Mesothelial cell of epicardium (in vitro differentiated cells): ENCODE data around the gene WNT4. TPM values are rescaled to one million over a fixed set of nuclear protein-coding genes. Genes with fewer than 3 reads are reported as not detected.

ENCODE experiments used
- DNase-seq, 2 experiments: peaks; one replicate each; pipeline ENCODE4 v3.0.0; 2021; ENCODE audit warnings: low spot score in 2 of 2; ENCODE audit not compliant: unreplicated experiment in 2 of 2
- H3K27ac Mint-ChIP-seq: 2 replicates; pipeline ENCODE4 v1.8.0; 2021; ENCODE audit warnings: mixed read lengths
- H3K27me3 Mint-ChIP-seq: 2 replicates; pipeline ENCODE4 v1.8.0; 2021; ENCODE audit warnings: low read depth, mixed read lengths
- H3K36me3 Mint-ChIP-seq: 2 replicates; pipeline ENCODE4 v1.8.0; 2021; ENCODE audit warnings: mixed read lengths
- H3K4me1 Mint-ChIP-seq: 2 replicates; pipeline ENCODE4 v1.8.0; 2021; ENCODE audit warnings: mixed read lengths
- H3K4me3 Mint-ChIP-seq: 2 replicates; pipeline ENCODE4 v1.8.0; 2021; ENCODE audit warnings: mild to moderate bottlenecking, moderate library complexity, mixed read lengths
- H3K9me3 Mint-ChIP-seq: 2 replicates; pipeline ENCODE4 v1.8.0; 2021; ENCODE audit warnings: mixed read lengths
- total RNA-seq: library from RNA; stranded (reverse); gene quantifications from 3 replicates; pipeline ENCODE4 v1.2.1, GENCODE V29; 2021
- TF ChIP-seq, protein P1 (sequence below): fragments of 200-600 bp; sonication (generic); IDR thresholded peaks from one replicate; pipeline ENCODE4 v1.5.0; 2021; ENCODE audit warnings: antibody characterized with exemption; ENCODE audit not compliant: unreplicated experiment

WNT4 gene
- total RNA-seq, 1 donor from 2014 or later, result 38.7 TPM

DNA sequence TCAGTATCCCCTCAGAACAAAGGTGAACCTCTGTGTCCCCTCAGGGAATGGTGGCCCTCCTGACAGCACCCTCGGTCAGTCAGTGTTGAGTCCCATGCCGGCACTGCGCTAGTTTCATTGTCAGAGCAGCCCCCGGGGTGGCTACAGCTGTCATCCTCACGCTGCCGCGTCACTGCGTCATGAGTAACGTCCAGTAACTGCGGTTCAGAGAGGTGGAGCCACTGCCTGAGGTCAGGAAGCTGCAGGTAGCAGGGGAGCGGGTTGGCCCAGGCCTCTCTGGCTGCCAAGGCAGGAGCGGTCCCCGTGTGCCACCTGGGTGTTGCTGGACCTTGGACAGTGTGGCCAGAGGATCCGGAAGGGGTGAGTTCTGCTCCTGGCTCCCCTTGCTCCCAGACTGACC is 20.2 kb upstream of the WNT4 start:
- no peaks in the 10 kb centered on the region for H3K9me3 Mint-ChIP-seq
- TF ChIP-seq, protein P1, sequence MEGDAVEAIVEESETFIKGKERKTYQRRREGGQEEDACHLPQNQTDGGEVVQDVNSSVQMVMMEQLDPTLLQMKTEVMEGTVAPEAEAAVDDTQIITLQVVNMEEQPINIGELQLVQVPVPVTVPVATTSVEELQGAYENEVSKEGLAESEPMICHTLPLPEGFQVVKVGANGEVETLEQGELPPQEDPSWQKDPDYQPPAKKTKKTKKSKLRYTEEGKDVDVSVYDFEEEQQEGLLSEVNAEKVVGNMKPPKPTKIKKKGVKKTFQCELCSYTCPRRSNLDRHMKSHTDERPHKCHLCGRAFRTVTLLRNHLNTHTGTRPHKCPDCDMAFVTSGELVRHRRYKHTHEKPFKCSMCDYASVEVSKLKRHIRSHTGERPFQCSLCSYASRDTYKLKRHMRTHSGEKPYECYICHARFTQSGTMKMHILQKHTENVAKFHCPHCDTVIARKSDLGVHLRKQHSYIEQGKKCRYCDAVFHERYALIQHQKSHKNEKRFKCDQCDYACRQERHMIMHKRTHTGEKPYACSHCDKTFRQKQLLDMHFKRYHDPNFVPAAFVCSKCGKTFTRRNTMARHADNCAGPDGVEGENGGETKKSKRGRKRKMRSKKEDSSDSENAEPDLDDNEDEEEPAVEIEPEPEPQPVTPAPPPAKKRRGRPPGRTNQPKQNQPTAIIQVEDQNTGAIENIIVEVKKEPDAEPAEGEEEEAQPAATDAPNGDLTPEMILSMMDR, result no peak
- no peak overlapping the region for H3K4me3 Mint-ChIP-seq
- H3K4me1 Mint-ChIP-seq, result peaks cover 10% of the 10 kb centered on the region
- no peaks in the 10 kb centered on the region for H3K36me3 Mint-ChIP-seq
- DNase-seq, result no peak
- no peak overlapping the region for H3K27ac Mint-ChIP-seq
- no peaks in the 10 kb centered on the region for H3K27me3 Mint-ChIP-seq

DNA sequence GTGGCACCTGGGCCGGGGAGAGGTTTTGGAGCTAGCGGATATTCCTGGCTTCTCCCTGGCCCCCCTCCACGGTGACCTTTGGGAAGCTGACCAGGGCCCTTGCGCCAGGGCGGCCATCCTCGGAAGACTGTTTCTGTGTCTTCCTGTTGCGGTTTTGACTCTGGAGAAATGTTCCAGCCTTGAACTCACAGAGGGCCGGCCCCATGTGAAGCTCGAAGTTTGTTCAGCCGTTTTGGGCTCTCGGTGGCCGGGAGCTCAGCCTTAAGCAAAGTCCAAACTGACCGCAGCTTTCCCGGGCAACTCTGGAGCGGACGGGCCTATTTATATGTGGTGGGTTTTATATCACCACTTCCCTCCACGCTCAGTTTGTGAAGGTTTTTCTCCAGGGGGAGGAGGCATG is 17.0 kb upstream of the WNT4 start:
- H3K27me3 Mint-ChIP-seq, result no peaks in the 10 kb centered on the region
- no peak overlapping the region for H3K27ac Mint-ChIP-seq
- no peaks in the 10 kb centered on the region for H3K9me3 Mint-ChIP-seq
- TF ChIP-seq, protein P1, result no peak
- no peak for DNase-seq
- H3K4me1 Mint-ChIP-seq, result peaks cover 12% of the 10 kb centered on the region
- no peaks in the 10 kb centered on the region for H3K36me3 Mint-ChIP-seq
- H3K4me3 Mint-ChIP-seq, result no peak overlapping the region

DNA sequence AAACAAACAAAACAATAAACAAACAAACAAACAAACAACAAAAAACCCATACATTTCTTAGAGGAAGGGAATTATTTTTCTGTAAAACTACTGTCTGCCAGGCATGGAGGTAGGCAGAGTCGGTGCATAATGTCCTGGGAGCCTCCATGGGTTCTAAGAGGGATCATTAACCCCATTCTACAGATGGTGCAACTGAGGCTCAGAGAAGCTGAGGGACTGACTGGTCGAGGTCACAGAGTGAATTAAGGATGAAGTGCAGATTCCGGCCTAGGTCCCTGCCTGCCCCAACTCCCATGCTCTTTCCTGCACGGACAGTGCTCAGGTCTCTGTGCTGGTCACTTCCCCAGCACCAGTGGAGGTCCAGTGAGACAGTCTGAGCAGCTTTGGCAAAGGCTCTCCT is 15.8 kb upstream of the WNT4 start:
- no peaks in the 10 kb centered on the region for H3K27me3 Mint-ChIP-seq

DNA sequence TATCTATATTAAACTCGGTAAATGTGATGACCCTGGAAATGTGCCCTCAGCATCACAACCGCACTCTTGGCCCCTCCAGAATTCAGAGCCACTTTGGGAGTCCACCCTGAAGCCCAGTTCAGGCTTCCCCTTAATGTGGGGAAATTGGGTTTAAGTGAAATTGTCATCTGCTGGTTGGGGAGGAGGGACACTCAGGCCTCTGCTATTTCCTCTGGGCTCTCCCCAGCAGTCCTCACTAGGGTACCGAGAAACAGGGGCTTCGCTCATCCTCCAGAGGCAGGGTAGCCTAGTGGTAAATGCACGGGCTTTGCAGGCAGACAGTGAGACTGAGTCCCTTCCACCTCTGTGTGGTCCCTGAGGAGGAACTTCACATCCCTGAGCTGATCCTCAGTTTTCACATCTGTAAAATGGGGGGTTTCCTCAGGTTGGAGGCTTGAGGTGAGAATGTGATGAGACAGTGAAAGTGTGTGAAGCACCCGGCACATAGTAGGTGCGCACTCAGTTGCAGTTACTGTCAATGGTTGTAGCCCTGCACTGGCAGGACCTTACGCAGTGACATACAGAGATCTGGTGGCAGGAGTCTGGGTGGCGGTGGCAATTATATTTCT is 14.6 kb upstream of the WNT4 start:
- peaks cover 4% of the 10 kb centered on the region for H3K27me3 Mint-ChIP-seq
- peaks cover 9% of the 10 kb centered on the region for H3K4me1 Mint-ChIP-seq
- DNase-seq, result no peak
- no peaks in the 10 kb centered on the region for H3K36me3 Mint-ChIP-seq
- H3K27ac Mint-ChIP-seq, result no peak overlapping the region
- no peak overlapping the region for H3K4me3 Mint-ChIP-seq
- H3K9me3 Mint-ChIP-seq, result no peaks in the 10 kb centered on the region
- TF ChIP-seq, protein P1, result no peak

More for the DNA sequence above, 15.8 kb upstream of the WNT4 start:
- no peaks in the 10 kb centered on the region for H3K36me3 Mint-ChIP-seq
- peaks cover 8% of the 10 kb centered on the region for H3K4me1 Mint-ChIP-seq
- TF ChIP-seq, protein P1, result no peak
- H3K4me3 Mint-ChIP-seq, result no peak overlapping the region
- no peak overlapping the region for H3K27ac Mint-ChIP-seq
- DNase-seq, result no peak
- H3K9me3 Mint-ChIP-seq, result no peaks in the 10 kb centered on the region

DNA sequence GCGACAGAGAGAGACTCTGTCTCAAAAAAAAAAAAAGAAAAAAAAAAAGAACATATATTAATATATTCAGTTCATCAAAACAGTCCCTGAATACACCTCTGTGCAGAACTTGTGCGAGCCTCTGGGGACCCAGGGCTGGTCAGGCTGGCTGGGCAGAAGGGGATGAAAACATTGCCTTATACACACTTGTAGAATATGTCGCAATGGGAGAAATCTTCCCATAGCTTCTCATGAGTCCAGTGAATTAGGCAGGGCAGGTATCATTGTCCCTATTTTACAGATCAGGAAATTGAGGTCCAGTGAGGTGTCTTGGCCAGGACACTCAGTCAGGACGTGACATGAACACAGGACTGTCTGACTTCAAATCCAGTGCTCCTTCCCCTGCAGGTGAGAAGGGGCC is 12.6 kb upstream of the WNT4 start:
- Mint-ChIP-seq H3K9me3 (no peaks in the 10 kb centered on the region), H3K4me1 (peaks cover 9% of the 10 kb centered on the region), H3K36me3 (no peaks in the 10 kb centered on the region), H3K27me3 (peaks cover 10% of the 10 kb centered on the region), H3K27ac (no peak overlapping the region), H3K4me3 (no peak overlapping the region)
- TF ChIP-seq, protein P1, result no peak
- DNase-seq, result no peak

DNA sequence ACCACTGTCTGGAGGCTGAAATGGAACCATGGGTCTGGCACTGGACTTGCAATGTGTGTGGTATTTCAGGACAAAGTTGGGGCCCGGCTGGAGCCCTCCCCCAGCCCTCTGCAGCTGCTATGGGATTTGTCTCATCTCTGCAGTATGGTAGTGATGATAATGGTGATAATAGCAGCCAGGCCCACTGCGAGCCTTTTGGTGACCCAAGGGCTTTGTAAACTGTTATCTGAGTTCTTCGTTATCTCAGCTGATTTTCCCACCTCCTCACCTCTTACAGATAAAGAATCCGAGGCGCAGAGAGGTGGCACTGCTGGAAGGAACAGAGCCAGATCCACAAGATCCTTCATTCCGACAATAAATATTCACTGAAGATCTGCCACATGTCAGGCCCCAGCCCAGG is 11.7 kb upstream of the WNT4 start:
- no peak for DNase-seq
- Mint-ChIP-seq H3K4me1 (peaks cover 9% of the 10 kb centered on the region), H3K4me3 (no peak overlapping the region), H3K27me3 (peaks cover 13% of the 10 kb centered on the region), H3K9me3 (no peaks in the 10 kb centered on the region), H3K27ac (no peak overlapping the region), H3K36me3 (no peaks in the 10 kb centered on the region)
- TF ChIP-seq, protein P1, result no peak
